NCI-H2081 (cell line): ENCODE measurements around the gene CCDC40.
"Not testable (repeated sequence)": the region's sequence is repeated elsewhere in the genome, so short reads cannot be mapped to it uniquely, and the experiment has no call there.

Experiments used
- DNase-seq, 2 experiments: peaks; one replicate each; lab custom pipeline; 2025; lab: John Stamatoyannopoulos, UW

The CCDC40 gene

GRCh38 chr17:80045703-80046102 lies 9.3 kb downstream of the CCDC40 start:
- peak in 1 of 2 experiments; percentile 40 for DNase-seq

GRCh38 chr17:80046709-80047108 lies 10.3 kb downstream of the CCDC40 start:
- not testable (repeated sequence) for DNase-seq

- peak; percentile 69 to 92 for DNase-seq
These were observed 10.7 kb downstream of the CCDC40 start for GRCh38 chr17:80047176-80047575.

- DNase-seq = no peak
These were observed 13.5 kb downstream of the CCDC40 start for GRCh38 chr17:80049986-80050385.

GRCh38 chr17:80050706-80051105 lies 14.3 kb downstream of the CCDC40 start:
- DNase-seq = no peak

- DNase-seq = no peak
These were observed 15.2 kb downstream of the CCDC40 start for GRCh38 chr17:80051681-80052080.

- DNase-seq = no peak
These were observed 16.7 kb downstream of the CCDC40 start for GRCh38 chr17:80053102-80053501.

GRCh38 chr17:80055597-80055996 lies 19.2 kb downstream of the CCDC40 start:
- DNase-seq = no peak

- DNase-seq = no peak
These were observed 22.0 kb downstream of the CCDC40 start for GRCh38 chr17:80058311-80058955.

GRCh38 chr17:80060644-80061043 lies 24.2 kb downstream of the CCDC40 start:
- DNase-seq = no peak

- DNase-seq = no peak
These were observed 25.0 kb downstream of the CCDC40 start for GRCh38 chr17:80061421-80061820.

- no peak for DNase-seq
These were observed 27.6 kb downstream of the CCDC40 start for GRCh38 chr17:80063830-80064585.

GRCh38 chr17:80064696-80065095 lies 28.3 kb downstream of the CCDC40 start:
- DNase-seq = no peak

- no peak for DNase-seq
These were observed 29.2 kb downstream of the CCDC40 start for GRCh38 chr17:80065478-80066170.

GRCh38 chr17:80067393-80067986 lies 31.0 kb downstream of the CCDC40 start:
- DNase-seq = no peak

GRCh38 chr17:80068301-80069222 lies 32.1 kb downstream of the CCDC40 start:
- no peak for DNase-seq

- DNase-seq = no peak
These were observed 34.1 kb downstream of the CCDC40 start for GRCh38 chr17:80070375-80071115.

GRCh38 chr17:80071116-80071841 lies 34.8 kb downstream of the CCDC40 start:
- DNase-seq = peak in 1 of 2 experiments; percentile 45

- no peak for DNase-seq
These were observed 36.0 kb downstream of the CCDC40 start for GRCh38 chr17:80072410-80072809.

- no peak for DNase-seq
These were observed 43.6 kb downstream of the CCDC40 start for GRCh38 chr17:80080081-80080480.
